GM23248 (cell line): ENCODE measurements around the gene MX2. TPM values are rescaled to one million over a fixed set of nuclear protein-coding genes. Genes with fewer than 3 reads are reported as not detected.

ENCODE experiments used
- DNase-seq: peaks from one replicate; pipeline ENCODE4 v3.0.0-alpha.2; 2015
- H2AFZ ChIP-seq: fragments of 200-600 bp; sonication (generic); 2 replicates; pipeline ENCODE4 v1.6.1; 2016; ENCODE audit warnings: antibody characterized with exemption
- H3F3A ChIP-seq: fragments of 200-600 bp; sonication (generic); 2 replicates; pipeline ENCODE4 v1.6.1; 2016; ENCODE audit warnings: mild to moderate bottlenecking, antibody characterized with exemption, mixed run types; ENCODE audit not compliant: insufficient read depth
- H3K27ac ChIP-seq: fragments of 200-600 bp; sonication (generic); 2 replicates; pipeline ENCODE4 v1.5.1; 2016; ENCODE audit warnings: mild to moderate bottlenecking
- H3K27me3 ChIP-seq: fragments of 200-600 bp; sonication (generic); replicated peaks from 2 replicates; pipeline ENCODE4 v1.6.1; 2016; ENCODE audit warnings: mild to moderate bottlenecking; ENCODE audit not compliant: insufficient read depth
- H3K36me3 ChIP-seq: fragments of 200-600 bp; sonication (generic); 2 replicates; pipeline ENCODE4 v1.6.1; 2016; ENCODE audit warnings: low read depth, mild to moderate bottlenecking
- H3K4me1 ChIP-seq: fragments of 200-600 bp; sonication (generic); 2 replicates; pipeline ENCODE4 v1.6.1; 2016; ENCODE audit warnings: mild to moderate bottlenecking; ENCODE audit not compliant: insufficient read depth
- H3K4me2 ChIP-seq: fragments of 200-600 bp; sonication (generic); one replicate; pipeline ENCODE4 v1.6.1; 2016; ENCODE audit warnings: mild to moderate bottlenecking; ENCODE audit not compliant: unreplicated experiment
- H3K4me3 ChIP-seq: fragments of 200-600 bp; sonication (generic); 2 replicates; pipeline ENCODE4 v1.5.1; 2016; ENCODE audit warnings: mild to moderate bottlenecking
- H3K79me2 ChIP-seq: fragments of 200-600 bp; sonication (generic); 2 replicates; pipeline ENCODE4 v1.6.1; 2016; ENCODE audit warnings: mild to moderate bottlenecking; ENCODE audit not compliant: insufficient read depth
- H3K9ac ChIP-seq: fragments of 200-600 bp; sonication (generic); 2 replicates; pipeline ENCODE4 v1.6.1; 2016; ENCODE audit warnings: mild to moderate bottlenecking
- H3K9me2 ChIP-seq: fragments of 200-600 bp; sonication (generic); 2 replicates; pipeline ENCODE4 v1.6.1; 2016; ENCODE audit warnings: mixed run types, mild to moderate bottlenecking, moderate library complexity; ENCODE audit not compliant: insufficient read depth
- H3K9me3 ChIP-seq: fragments of 200-600 bp; sonication (generic); one replicate; pipeline ENCODE4 v1.6.1; 2017; ENCODE audit warnings: low read depth
- H4K20me1 ChIP-seq: fragments of 200-600 bp; sonication (generic); 2 replicates; pipeline ENCODE4 v1.6.0; 2016; ENCODE audit not compliant: insufficient read depth
- EZH2 ChIP-seq: fragments of 200-600 bp; sonication (generic); IDR thresholded peaks from 2 replicates; pipeline ENCODE4 v1.6.1; 2018; ENCODE audit warnings: antibody characterized with exemption, mild to moderate bottlenecking; ENCODE audit not compliant: insufficient read depth, poor library complexity, severe bottlenecking
- EZH2phosphoT487 ChIP-seq: fragments of 200-600 bp; sonication (generic); IDR thresholded peaks from 2 replicates; pipeline ENCODE4 v1.6.1; 2018; ENCODE audit warnings: antibody characterized with exemption, moderate library complexity, mild to moderate bottlenecking, low read depth; ENCODE audit not compliant: insufficient read depth
- WGBS, 2 experiments: methylation state at CpG; one replicate each; pipeline ENCODE4 v1.1.6; 2015 to 2017; ENCODE audit warnings: low lambda C conversion rate in 2 of 2, low coverage in 1 of 2; ENCODE audit errors: missing lambda C conversion rate in 2 of 2; 5-methylcytosine and 5-hydroxymethylcytosine counted together
- in situ Hi-C: fragments of 300-500 bp; cut with MboI; formaldehyde crosslinking; loops from 2 replicates; pipeline ENCODE4 v1.15.0; 2020
- polyA plus RNA-seq: library from polyadenylated mRNA; unstranded; fragments of >200 nt; fragmentation: Nextera tagmentation; extraction: Ambion mirVana; gene quantifications from 2 replicates; pipeline ENCODE4 v1.2.1, GENCODE V29; 2016
- total RNA-seq: library from RNA; depleted of rRNA; stranded (reverse); fragments of >200 nt; shearing (Covaris generic); gene quantifications from 2 replicates; pipeline ENCODE4 v1.2.3, GENCODE V29; 2014

MX2 gene
- total and polyA plus RNA-seq, 2 experiments from 2014 or later: 0.54 to 0.85 TPM

GRCh38 chr21:41431788-41432548 lies 70.1 kb downstream of the MX2 start:
- in situ Hi-C loops: no loop called here

DNA sequence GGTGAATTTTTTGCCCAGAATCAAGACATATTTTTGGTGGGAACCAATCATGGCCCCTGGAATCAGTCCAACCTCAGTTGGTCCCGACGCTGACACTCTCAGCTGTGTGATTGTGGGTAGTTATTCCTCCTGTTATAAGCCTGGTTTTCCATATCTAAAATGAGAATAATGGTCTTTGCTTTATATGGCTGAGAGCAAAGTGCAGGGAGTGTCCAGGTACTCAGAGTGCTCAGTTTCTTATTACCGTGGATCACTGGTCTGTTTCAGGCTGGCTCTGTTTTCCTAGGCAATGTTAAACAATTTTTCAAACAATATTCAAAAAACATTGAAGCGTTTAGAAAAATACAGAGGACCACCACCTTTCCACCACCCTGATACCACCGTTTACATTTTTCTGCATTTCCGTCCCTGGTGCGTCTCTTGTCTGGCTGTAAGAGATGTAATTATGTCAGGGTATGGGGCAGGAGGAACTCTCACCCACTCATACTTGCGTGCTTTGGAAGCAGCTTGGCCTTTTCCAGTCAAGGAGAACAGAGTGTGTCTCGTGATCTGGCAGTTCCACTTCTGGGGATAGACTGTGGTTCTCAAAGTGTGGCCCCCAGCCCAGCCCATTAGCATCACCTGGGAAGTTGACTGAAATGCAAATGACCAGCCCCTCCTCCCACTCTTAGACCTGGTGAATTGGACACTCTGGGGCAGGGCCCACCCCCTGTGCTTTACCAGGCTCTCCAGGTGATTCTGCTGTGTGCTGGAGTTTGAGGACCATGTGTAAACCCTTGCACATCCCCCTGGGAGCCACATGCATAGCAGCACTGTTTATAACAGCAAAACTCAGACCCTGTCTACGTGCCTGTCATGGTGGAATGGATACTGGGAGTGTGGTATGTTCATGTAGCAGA lies 71.0 kb downstream of the MX2 start:
- WGBS, 2 experiments: 65 to 70% methylated on average over 10 of the region's 10 CpGs
- no peak overlapping the region for H3K9ac ChIP-seq
- H3K27me3 ChIP-seq: no peaks in the 10 kb centered on the region
- H3K27ac ChIP-seq: no peak overlapping the region
- no peaks in the 10 kb centered on the region for H3K9me2 ChIP-seq
- no peaks in the 10 kb centered on the region for H3K36me3 ChIP-seq
- TF ChIP-seq EZH2 (no peak), EZH2phosphoT487 (no peak)
- in situ Hi-C loops: no loop called here
- DNase-seq: no peak
- no peaks in the 10 kb centered on the region for H3F3A ChIP-seq
- no peaks in the 10 kb centered on the region for H3K79me2 ChIP-seq
- no peak overlapping the region for H3K4me2 ChIP-seq
- H4K20me1 ChIP-seq: no peaks in the 10 kb centered on the region
- H2AFZ ChIP-seq: no peak overlapping the region
- H3K4me3 ChIP-seq: no peak overlapping the region
- H3K9me3 ChIP-seq: no peaks in the 10 kb centered on the region
- no peaks in the 10 kb centered on the region for H3K4me1 ChIP-seq

More at GRCh38 chr21:41431788-41432548, 70.1 kb downstream of the MX2 start:
- no peaks in the 10 kb centered on the region for H3K4me1 ChIP-seq
- TF ChIP-seq EZH2phosphoT487: no peak
- TF ChIP-seq EZH2: no peak
- no peak for DNase-seq
- no peaks in the 10 kb centered on the region for H3K79me2 ChIP-seq
- no peaks in the 10 kb centered on the region for H3F3A ChIP-seq
- H3K27me3 ChIP-seq: peaks cover 1% of the 10 kb centered on the region
- H3K4me2 ChIP-seq: no peak overlapping the region
- H2AFZ ChIP-seq: no peak overlapping the region
- H3K27ac ChIP-seq: no peak overlapping the region
- no peak overlapping the region for H3K9ac ChIP-seq
- WGBS, 2 experiments: 81 to 84% methylated on average over 16 of the region's 16 CpGs
- H3K4me3 ChIP-seq: no peak overlapping the region
- H3K9me2 ChIP-seq: no peaks in the 10 kb centered on the region
- H3K36me3 ChIP-seq: no peaks in the 10 kb centered on the region
- no peaks in the 10 kb centered on the region for H3K9me3 ChIP-seq
- H4K20me1 ChIP-seq: no peaks in the 10 kb centered on the region

DNA sequence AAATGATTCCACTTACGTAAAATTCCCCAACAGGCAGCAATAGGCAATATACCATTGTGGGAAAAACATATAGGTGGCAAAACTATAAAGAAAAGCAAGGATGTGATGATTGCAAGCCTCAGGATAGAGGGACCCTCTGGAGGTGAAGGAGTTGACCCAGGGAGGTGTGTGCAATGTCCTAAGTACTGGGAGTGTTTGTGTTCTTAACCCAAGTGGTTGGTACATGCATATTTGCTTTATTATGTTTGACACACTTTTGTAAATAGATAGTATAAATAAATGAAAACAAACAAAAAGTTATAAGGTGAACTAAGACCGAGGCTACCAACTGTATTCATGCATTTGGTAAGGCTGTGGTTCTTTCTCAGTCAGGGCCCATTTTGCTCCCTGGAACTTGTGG lies 71.7 kb downstream of the MX2 start:
- Histone ChIP-seq H3K9me2 (no peaks in the 10 kb centered on the region), H3K4me1 (no peaks in the 10 kb centered on the region), H3K4me2 (no peak overlapping the region), H3K9ac (no peak overlapping the region), H3K36me3 (no peaks in the 10 kb centered on the region), H3K79me2 (no peaks in the 10 kb centered on the region), H3K4me3 (no peak overlapping the region), H3K9me3 (no peaks in the 10 kb centered on the region), H3K27ac (no peak overlapping the region), H4K20me1 (no peaks in the 10 kb centered on the region), H3K27me3 (no peaks in the 10 kb centered on the region), H3F3A (no peaks in the 10 kb centered on the region), H2AFZ (no peak overlapping the region)
- in situ Hi-C loops: no loop called here
- DNase-seq: no peak
- no peak for TF ChIP-seq EZH2phosphoT487
- TF ChIP-seq EZH2: no peak
- 79 to 81% methylated on average over 2 of the region's 2 CpGs for WGBS, 2 experiments

DNA sequence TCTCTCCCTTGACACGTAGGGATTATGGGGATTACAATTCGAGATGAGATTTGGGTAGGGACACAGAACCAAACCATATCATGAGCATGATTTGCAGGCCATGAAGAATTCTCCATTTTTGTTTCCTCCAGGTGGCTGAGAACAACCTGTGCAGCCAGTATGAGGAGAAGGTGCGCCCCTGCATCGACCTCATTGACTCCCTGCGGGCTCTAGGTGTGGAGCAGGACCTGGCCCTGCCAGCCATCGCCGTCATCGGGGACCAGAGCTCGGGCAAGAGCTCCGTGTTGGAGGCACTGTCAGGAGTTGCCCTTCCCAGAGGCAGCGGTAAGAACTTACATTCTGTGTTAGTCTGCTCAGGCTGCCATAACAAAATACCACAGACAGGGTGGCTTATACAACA lies 73.9 kb downstream of the MX2 start:
- Histone ChIP-seq H3K36me3 (no peaks in the 10 kb centered on the region), H3K4me1 (no peaks in the 10 kb centered on the region), H3K27me3 (no peaks in the 10 kb centered on the region), H3K79me2 (no peaks in the 10 kb centered on the region), H3K4me3 (no peak overlapping the region), H3K27ac (no peak overlapping the region), H3F3A (no peaks in the 10 kb centered on the region), H2AFZ (no peak overlapping the region), H3K9me3 (no peaks in the 10 kb centered on the region), H4K20me1 (no peaks in the 10 kb centered on the region), H3K9ac (no peak overlapping the region), H3K9me2 (no peaks in the 10 kb centered on the region), H3K4me2 (no peak overlapping the region)
- in situ Hi-C loops: no loop called here
- no peak for TF ChIP-seq EZH2
- TF ChIP-seq EZH2phosphoT487: no peak
- DNase-seq: no peak
- WGBS, 2 experiments: 77 to 83% methylated on average over 11 of the region's 11 CpGs
